MCF 10A (cell line): ENCODE data around the gene PGP. TPM values are rescaled to one million over a fixed set of nuclear protein-coding genes. Genes with fewer than 3 reads are reported as not detected.

Experiments
- BruUV-seq: library from RNA; stranded (reverse); fragments of 400-500 nt; replicated peaks from 2 replicates; lab custom pipeline; 2021; lab: Mats Ljungman, UMichigan
- CTCF ChIA-PET: fragments of 300-600 bp; sonication (Branson Sonifier 250); formaldehyde crosslinking; extraction: SDS; loops from one replicate; lab custom pipeline; 2021; ENCODE audit warnings: antibody characterized with exemption, inconsistent platforms; lab: Yijun Ruan, JAX
- POLR2A ChIA-PET: fragments of 300-600, 350-650 bp; sonication (Branson Sonifier 250); formaldehyde crosslinking; extraction: SDS; loops from one replicate; lab custom pipeline; 2020; ENCODE audit warnings: antibody characterized with exemption, inconsistent platforms; lab: Yijun Ruan, JAX
- DNase-seq: peaks from one replicate; pipeline ENCODE4 v3.0.0-alpha.2; 2018; ENCODE audit not compliant: unreplicated experiment
- H3K27ac Mint-ChIP-seq: one replicate; pipeline ENCODE4 v1.8.0; 2022; ENCODE audit warnings: mild to moderate bottlenecking, low read depth, mixed read lengths; ENCODE audit not compliant: unreplicated experiment
- H3K27me3 Mint-ChIP-seq: one replicate; pipeline ENCODE4 v1.8.0; 2022; ENCODE audit warnings: mixed read lengths; ENCODE audit not compliant: insufficient read depth, unreplicated experiment
- H3K36me3 Mint-ChIP-seq: one replicate; pipeline ENCODE4 v1.8.0; 2022; ENCODE audit warnings: mild to moderate bottlenecking, moderate library complexity, mixed read lengths; ENCODE audit not compliant: insufficient read depth, unreplicated experiment
- H3K4me1 Mint-ChIP-seq: one replicate; pipeline ENCODE4 v1.8.0; 2022; ENCODE audit warnings: mixed read lengths; ENCODE audit not compliant: insufficient read depth, unreplicated experiment
- H3K4me3 Mint-ChIP-seq: one replicate; pipeline ENCODE4 v1.8.0; 2022; ENCODE audit warnings: mild to moderate bottlenecking, moderate library complexity, mixed read lengths; ENCODE audit not compliant: unreplicated experiment
- H3K9me3 Mint-ChIP-seq: one replicate; pipeline ENCODE4 v1.8.0; 2022; ENCODE audit warnings: mixed read lengths; ENCODE audit not compliant: unreplicated experiment
- intact Hi-C: fragments of 100-400 bp; cut with micrococcal nuclease; formaldehyde crosslinking; loops from 2 replicates; pipeline ENCODE4 v1.14.1; 2022
- total RNA-seq: library from RNA; stranded (reverse); gene quantifications from 2 replicates; pipeline ENCODE4 v1.2.3, GENCODE V29; 2022
- TF ChIP-seq, protein P1 (sequence below): fragments of 200-600 bp; IDR thresholded peaks from one replicate; pipeline ENCODE4 v1.8.0; 2022; ENCODE audit warnings: antibody characterized with exemption, mild to moderate bottlenecking; ENCODE audit not compliant: unreplicated experiment

PGP gene
- total RNA-seq, 1 experiment from 2014 or later, result 12.0 TPM

DNA sequence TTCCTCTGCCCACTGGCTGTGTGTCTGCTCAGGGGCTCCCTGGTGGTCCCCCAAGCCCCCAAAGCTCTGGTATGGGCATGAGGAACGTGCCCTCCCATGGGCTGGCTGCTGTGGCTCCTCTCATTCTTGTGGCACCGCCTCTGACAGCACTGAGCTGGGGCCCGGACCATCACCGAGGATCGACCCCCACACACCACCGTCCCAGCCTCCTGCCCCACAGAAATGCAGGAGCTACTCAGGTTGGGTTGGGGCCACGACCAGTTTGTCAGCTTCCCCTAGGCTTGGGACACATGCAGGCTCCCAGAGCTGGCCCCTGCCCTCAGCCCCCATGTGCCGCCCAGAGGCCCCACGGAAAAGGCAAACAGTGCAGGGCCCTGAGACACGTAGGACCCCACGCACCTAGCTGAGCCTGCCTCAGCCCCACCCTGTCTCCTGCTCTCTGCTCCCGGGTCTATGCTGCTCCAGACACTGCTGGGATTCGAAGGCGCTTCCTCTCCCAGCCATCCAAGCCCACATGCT is 15.0 kb downstream of the PGP start:
- Mint-ChIP-seq H3K36me3 (no peaks in the 10 kb centered on the region), H3K27ac (no peak overlapping the region), H3K9me3 (no peaks in the 10 kb centered on the region), H3K4me1 (peaks cover 4% of the 10 kb centered on the region), H3K4me3 (no peak overlapping the region), H3K27me3 (no peaks in the 10 kb centered on the region)
- TF ChIP-seq, protein P1, sequence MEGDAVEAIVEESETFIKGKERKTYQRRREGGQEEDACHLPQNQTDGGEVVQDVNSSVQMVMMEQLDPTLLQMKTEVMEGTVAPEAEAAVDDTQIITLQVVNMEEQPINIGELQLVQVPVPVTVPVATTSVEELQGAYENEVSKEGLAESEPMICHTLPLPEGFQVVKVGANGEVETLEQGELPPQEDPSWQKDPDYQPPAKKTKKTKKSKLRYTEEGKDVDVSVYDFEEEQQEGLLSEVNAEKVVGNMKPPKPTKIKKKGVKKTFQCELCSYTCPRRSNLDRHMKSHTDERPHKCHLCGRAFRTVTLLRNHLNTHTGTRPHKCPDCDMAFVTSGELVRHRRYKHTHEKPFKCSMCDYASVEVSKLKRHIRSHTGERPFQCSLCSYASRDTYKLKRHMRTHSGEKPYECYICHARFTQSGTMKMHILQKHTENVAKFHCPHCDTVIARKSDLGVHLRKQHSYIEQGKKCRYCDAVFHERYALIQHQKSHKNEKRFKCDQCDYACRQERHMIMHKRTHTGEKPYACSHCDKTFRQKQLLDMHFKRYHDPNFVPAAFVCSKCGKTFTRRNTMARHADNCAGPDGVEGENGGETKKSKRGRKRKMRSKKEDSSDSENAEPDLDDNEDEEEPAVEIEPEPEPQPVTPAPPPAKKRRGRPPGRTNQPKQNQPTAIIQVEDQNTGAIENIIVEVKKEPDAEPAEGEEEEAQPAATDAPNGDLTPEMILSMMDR, result no peak
- DNase-seq, result no peak
- no TSS peak for BruUV-seq
- intact Hi-C loops, result no loop called here
- CTCF ChIA-PET, result no interaction called here
- POLR2A ChIA-PET, result interaction anchor here (1.4 kb wide), 1 partner anchor 38 kb away, joined by 3 read pairs; no protein-coding TSS in a partner anchor

DNA sequence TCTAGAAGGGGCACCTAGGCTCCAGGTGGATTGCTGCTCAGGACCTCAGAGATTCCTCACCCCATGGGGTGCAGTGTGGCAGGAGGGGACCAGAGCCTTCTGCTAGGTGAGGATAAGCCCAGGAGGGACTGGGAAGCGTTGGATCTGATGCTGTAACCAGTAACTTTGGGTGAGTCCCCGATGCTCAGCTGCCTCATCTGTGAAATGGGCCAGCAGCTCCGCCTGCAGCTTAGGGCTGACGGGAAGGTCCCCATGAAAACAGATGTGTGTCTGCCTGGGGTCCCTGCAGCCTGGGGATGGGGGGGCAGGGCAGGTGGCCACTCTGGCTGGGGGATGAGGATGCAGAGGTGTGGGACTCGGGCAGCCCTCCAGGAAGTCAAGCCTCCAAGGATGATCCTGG is 15.5 kb downstream of the PGP start:
- intact Hi-C loops, result no loop called here
- Mint-ChIP-seq H3K27ac (no peak overlapping the region), H3K27me3 (no peaks in the 10 kb centered on the region), H3K36me3 (no peaks in the 10 kb centered on the region), H3K9me3 (no peaks in the 10 kb centered on the region), H3K4me3 (no peak overlapping the region), H3K4me1 (no peaks in the 10 kb centered on the region)
- DNase-seq, result no peak
- TF ChIP-seq, protein P1, result no peak
- ChIA-PET CTCF (no interaction called here), POLR2A (interaction anchor here (1.0 to 1.4 kb wide), 2 partner anchors 38 to 48 kb away, joined by 3 to 4 read pairs; no protein-coding TSS in a partner anchor)
- BruUV-seq, result no TSS peak

DNA sequence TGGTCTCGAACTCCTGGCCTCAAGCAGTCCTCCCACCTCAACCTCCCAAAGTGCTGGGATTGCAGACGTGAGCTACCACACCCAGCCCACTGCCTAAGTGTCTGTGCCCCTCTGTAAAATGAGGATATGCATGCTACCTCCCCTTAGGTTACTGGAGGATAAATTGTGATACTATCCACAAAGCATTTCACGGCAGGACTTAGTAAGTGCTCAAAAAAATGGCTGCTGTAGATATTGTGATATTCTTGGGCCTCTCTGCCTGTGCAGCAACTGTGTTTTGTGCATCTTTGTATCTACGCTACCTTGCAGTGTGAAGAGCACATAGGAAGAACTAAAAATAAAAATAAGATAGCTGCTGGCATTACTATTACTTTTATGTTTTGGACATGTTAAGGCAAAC is 16.4 kb downstream of the PGP start:
- Mint-ChIP-seq H3K27ac (no peak overlapping the region), H3K9me3 (no peaks in the 10 kb centered on the region), H3K36me3 (no peaks in the 10 kb centered on the region), H3K27me3 (no peaks in the 10 kb centered on the region), H3K4me3 (no peak overlapping the region), H3K4me1 (no peaks in the 10 kb centered on the region)
- intact Hi-C loops, result no loop called here
- DNase-seq, result no peak
- no TSS peak for BruUV-seq
- POLR2A ChIA-PET, result interaction anchor here (0.7 to 1.0 kb wide), 2 partner anchors 47 to 52 kb away, joined by 3 to 4 read pairs; no protein-coding TSS in a partner anchor
- TF ChIP-seq, protein P1, result no peak
- CTCF ChIA-PET, result no interaction called here

DNA sequence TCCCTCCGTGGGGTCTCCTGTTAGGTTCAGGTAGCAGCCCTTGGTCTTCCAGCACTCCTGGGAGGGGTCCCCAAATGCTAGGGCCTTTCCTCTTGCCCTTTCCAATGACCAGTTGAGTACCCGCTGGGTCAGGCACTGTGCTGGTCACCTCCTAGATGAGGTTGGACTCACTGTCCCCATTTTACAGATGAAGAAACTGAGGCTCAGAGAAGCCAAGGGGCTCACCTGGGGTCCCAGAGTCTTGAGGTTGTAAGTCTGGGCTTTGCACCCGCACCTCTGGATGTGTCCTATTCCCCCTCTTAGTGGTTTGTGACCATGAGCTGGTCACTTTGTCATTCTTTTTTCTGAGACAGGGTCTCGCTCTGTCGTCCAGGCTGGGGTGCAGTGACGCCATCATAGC is 16.9 kb downstream of the PGP start:
- ChIA-PET POLR2A (interaction anchor here (0.7 to 1.6 kb wide), 3 partner anchors 17 to 53 kb away, joined by 3 to 4 read pairs (median 3); partner anchors contain the start of gene PGP), CTCF (interaction anchor here (0.7 kb wide), 1 partner anchor 303 kb away, joined by 4 read pairs; no protein-coding TSS in a partner anchor)
- TF ChIP-seq, protein P1, result no peak
- Mint-ChIP-seq H3K27ac (no peak overlapping the region), H3K4me1 (no peaks in the 10 kb centered on the region), H3K9me3 (no peaks in the 10 kb centered on the region), H3K27me3 (no peaks in the 10 kb centered on the region), H3K4me3 (no peak overlapping the region), H3K36me3 (no peaks in the 10 kb centered on the region)
- no peak for DNase-seq
- intact Hi-C loops, result no loop called here
- no TSS peak for BruUV-seq
